Endothelial cell of umbilical vein (primary cell): ENCODE measurements around the gene XPO6. TPM values are rescaled to one million over a fixed set of nuclear protein-coding genes. Genes with fewer than 3 reads are reported as not detected.

Source experiments
- BruUV-seq: library from RNA; stranded (reverse); fragments of 400-500 nt; replicated peaks from 2 replicates; lab custom pipeline; 2021; lab: Mats Ljungman, UMichigan
- CTCF ChIA-PET: fragments of 300-600, 350-600 bp; sonication (Branson Sonifier 250); formaldehyde crosslinking; loops from one replicate; lab custom pipeline; 2021; ENCODE audit warnings: antibody characterized with exemption, inconsistent platforms; lab: Charles Lee
- POLR2A ChIA-PET: fragments of 300-600, 350-600 bp; sonication (Branson Sonifier 250); formaldehyde crosslinking; loops from one replicate; lab custom pipeline; 2021; ENCODE audit warnings: antibody characterized with exemption, inconsistent platforms; lab: Charles Lee
- DNase-seq: peaks from one replicate; pipeline ENCODE4 v3.0.0-alpha.2; 2011; ENCODE audit warnings: low read depth, low spot score
- FAIRE-seq: peaks from 2 replicates; lab custom pipeline; 2011; peaks lifted over from hg19 to GRCh38; lab: Jason Lieb, UNC
- H2AFZ ChIP-seq: 2 replicates; pipeline ENCODE4 v1.6.0; 2012; ENCODE audit warnings: low read depth, low read length, control low read depth, inconsistent platforms
- H3K27ac ChIP-seq: 2 replicates; pipeline ENCODE4 v1.5.1; 2011; ENCODE audit warnings: low read depth, mild to moderate bottlenecking, control low read depth, low read length, moderate library complexity; ENCODE audit not compliant: insufficient read depth
- H3K27me3 ChIP-seq, 2 experiments: 2 replicates each; pipeline versions ENCODE4 v1.6.0 to v1.6.1; 2011; ENCODE audit warnings: low read length in 2 of 2, mixed read lengths in 1 of 2; ENCODE audit not compliant: control insufficient read depth in 2 of 2, insufficient read depth in 2 of 2
- H3K36me3 ChIP-seq, 2 experiments: 2 replicates in 1 of 2; 3 replicates in 1 of 2; pipeline ENCODE4 v1.5.1; 2011; ENCODE audit warnings: low read length in 2 of 2, mild to moderate bottlenecking in 1 of 2, moderate library complexity in 1 of 2; ENCODE audit not compliant: control insufficient read depth in 2 of 2, insufficient read depth in 2 of 2; ENCODE audit errors: extremely low read depth in 1 of 2
- H3K4me1 ChIP-seq: 3 replicates; pipeline ENCODE4 v1.5.1; 2011; ENCODE audit warnings: mild to moderate bottlenecking, low read length; ENCODE audit not compliant: control insufficient read depth, insufficient read depth; ENCODE audit errors: extremely low read depth
- H3K4me2 ChIP-seq: 2 replicates; pipeline ENCODE4 v1.6.1; 2011; ENCODE audit warnings: low read length, control low read depth, mixed read lengths; ENCODE audit not compliant: insufficient read depth
- H3K4me3 ChIP-seq, 3 experiments: fragments of 200-600 bp in 1 of 3; sonication (generic), shearing (Covaris generic) in 1 of 3; replicated peaks in 1 of 3; 2 replicates each; pipeline ENCODE4 v1.5.1; 2011 to 2016; ENCODE audit warnings: control low read depth in 3 of 3, low read length in 3 of 3, mild to moderate bottlenecking in 2 of 3, inconsistent platforms in 1 of 3, low read depth in 1 of 3, moderate library complexity in 1 of 3; ENCODE audit not compliant: insufficient read depth in 1 of 3
- H3K79me2 ChIP-seq: 2 replicates; pipeline ENCODE4 v1.6.0; 2012; ENCODE audit warnings: low read length, inconsistent platforms; ENCODE audit not compliant: control insufficient read depth, insufficient read depth
- H3K9ac ChIP-seq: replicated peaks from 2 replicates; pipeline ENCODE3; 2011; ENCODE audit warnings: low read length, control low read depth; ENCODE audit not compliant: insufficient read depth; ENCODE audit errors: extremely low read depth
- H3K9me1 ChIP-seq: replicated peaks from 3 replicates; pipeline ENCODE4 v1.6.0; 2011; ENCODE audit warnings: mild to moderate bottlenecking, low read length; ENCODE audit not compliant: control insufficient read depth, insufficient read depth; ENCODE audit errors: extremely low read depth
- H3K9me3 ChIP-seq: replicated peaks from 2 replicates; pipeline ENCODE4 v1.5.1; 2012; ENCODE audit warnings: low read length, inconsistent platforms; ENCODE audit not compliant: control insufficient read depth, insufficient read depth
- H4K20me1 ChIP-seq: replicated peaks from 2 replicates; pipeline ENCODE3; 2011; ENCODE audit warnings: mild to moderate bottlenecking, low read length; ENCODE audit not compliant: control insufficient read depth, insufficient read depth; ENCODE audit errors: extremely low read depth
- CTCF ChIP-seq, 2 donors: IDR thresholded peaks; 1 replicate in 1 of 2; 2 replicates in 1 of 2; pipeline ENCODE4 v1.5.1; 2011; ENCODE audit warnings: low read length in 2 of 2, mild to moderate bottlenecking in 2 of 2, moderate library complexity in 2 of 2, control low read depth in 1 of 2, inconsistent platforms in 1 of 2, low read depth in 1 of 2; ENCODE audit not compliant: insufficient read depth in 1 of 2; ENCODE audit errors: extremely low read depth in 1 of 2
- EZH2 ChIP-seq: IDR thresholded peaks from 2 replicates; pipeline ENCODE4 v1.6.1; 2012; ENCODE audit warnings: borderline replicate concordance, low read depth, mild to moderate bottlenecking, moderate library complexity, low read length, inconsistent platforms; ENCODE audit not compliant: severe bottlenecking
- FOS ChIP-seq: IDR thresholded peaks from 2 replicates; pipeline ENCODE4 v1.6.1; 2011; ENCODE audit warnings: mild to moderate bottlenecking, low read length, moderate library complexity, borderline replicate concordance; ENCODE audit not compliant: insufficient read depth
- GATA2 ChIP-seq: IDR thresholded peaks from 2 replicates; pipeline ENCODE4 v1.7.0; 2011; ENCODE audit warnings: low read depth, mild to moderate bottlenecking, moderate library complexity, mixed read lengths, low read length; ENCODE audit not compliant: insufficient read length, insufficient read depth
- JUN ChIP-seq: IDR thresholded peaks from 2 replicates; pipeline ENCODE4 v1.6.1; 2011; ENCODE audit warnings: borderline replicate concordance, low read depth; ENCODE audit not compliant: insufficient read length, insufficient read depth
- MYC ChIP-seq: IDR thresholded peaks from one replicate; pipeline ENCODE4 v1.6.1; 2011; ENCODE audit warnings: mild to moderate bottlenecking, low read depth, low read length
- POLR2AphosphoS5 ChIP-seq: IDR thresholded peaks from 2 replicates; pipeline ENCODE4 v1.6.1; 2012; ENCODE audit warnings: low read depth, mild to moderate bottlenecking, control low read depth, low read length, moderate library complexity; ENCODE audit not compliant: insufficient read depth
- dilution Hi-C: fragments of 300-500 bp; cut with MboI; formaldehyde crosslinking; loops from one replicate; pipeline ENCODE4 v1.15.0; 2019; ENCODE audit warnings: low sequenced_read_pairs; ENCODE audit not compliant: extremely low pct_ligation_motif_present
- intact Hi-C: fragments of 100-400 bp; cut with micrococcal nuclease; formaldehyde crosslinking; loops from one replicate; pipeline ENCODE4 v1.10.0; 2022
- polyA plus RNA-seq, 4 experiments: library from polyadenylated mRNA; depleted of rRNA in 3 of 4; stranded (reverse) in 3 of 4; unstranded in 1 of 4; fragments of >200 nt; gene quantifications; 2 replicates each; pipeline versions ENCODE4 v1.2.1 to v1.2.3, GENCODE V29; 2011 to 2012; ENCODE audit warnings: missing spikeins in 1 of 4
- total RNA-seq: library from RNA; stranded (reverse); gene quantifications from 2 replicates; pipeline ENCODE4 v1.2.3, GENCODE V29; 2021

XPO6 gene
- total and polyA plus RNA-seq, 2 donors (not counting 3 experiments of a cell fraction or from before 2014, with no cell fraction given), result 170 to 272 TPM

DNA sequence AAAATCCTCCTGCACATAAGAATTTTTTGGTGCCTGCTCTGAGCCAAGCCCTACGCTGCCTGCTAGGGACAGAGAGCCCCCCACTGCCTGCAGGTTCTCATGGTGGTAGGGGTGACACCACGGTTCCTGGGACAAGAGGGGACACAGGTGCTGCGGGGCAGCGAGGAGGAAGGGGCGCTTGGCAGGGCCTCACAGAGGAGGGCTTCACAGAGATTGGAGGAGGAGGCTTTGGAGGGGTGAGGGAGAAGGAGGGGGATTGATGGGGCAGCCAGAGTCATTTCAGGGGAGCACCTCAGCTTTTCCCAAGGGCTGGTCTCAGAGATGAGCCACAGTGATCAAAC is 118.4 kb downstream of the XPO6 start:
- ChIA-PET POLR2A (no interaction called here), CTCF (no interaction called here)
- H3K4me2 ChIP-seq, result no peak overlapping the region
- no peaks in the 10 kb centered on the region for H3K27me3 ChIP-seq
- no peak for DNase-seq
- intact Hi-C loops, result no loop called here
- H3K4me1 ChIP-seq, result no peaks in the 10 kb centered on the region
- no peaks in the 10 kb centered on the region for H3K9me3 ChIP-seq
- H3K9me1 ChIP-seq, result no peaks in the 10 kb centered on the region
- no TSS peak for BruUV-seq
- H3K79me2 ChIP-seq, result no peaks in the 10 kb centered on the region
- dilution Hi-C loops, result no loop called here
- H3K9ac ChIP-seq, result no peak overlapping the region
- no peak for FAIRE-seq
- H3K4me3 ChIP-seq, result no peak overlapping the region
- H2AFZ ChIP-seq, result no peak overlapping the region
- no peaks in the 10 kb centered on the region for H4K20me1 ChIP-seq
- no peak overlapping the region for H3K27ac ChIP-seq
- TF ChIP-seq POLR2AphosphoS5 (no peak), GATA2 (no peak), MYC (no peak), JUN (no peak), EZH2 (no peak), CTCF (IDR thresholded peaks at IDR 0.05; ENCODE audit: extremely low read depth in 1 of 2, insufficient read depth in 1 of 2, low read depth in 1 of 2, low read length in 2 of 2) (no peak), FOS (no peak)
- H3K36me3 ChIP-seq, result peaks cover 0 to 17% of the 10 kb centered on the region in 2 experiments
